Measurements from ENCODE around the gene PLA2G4B. TPM values are rescaled to one million over a fixed set of nuclear protein-coding genes. Genes with fewer than 3 reads are reported as not detected.

PLA2G4B gene
- polyA plus RNA-seq, 12 donors, result 2.8 to 78.6 (median 7.5) TPM; not detected in 1

GRCh38 chr15:41886741-41887140 lies 48.1 kb downstream of the PLA2G4B start:
- DNase-seq, result no peak

DNA sequence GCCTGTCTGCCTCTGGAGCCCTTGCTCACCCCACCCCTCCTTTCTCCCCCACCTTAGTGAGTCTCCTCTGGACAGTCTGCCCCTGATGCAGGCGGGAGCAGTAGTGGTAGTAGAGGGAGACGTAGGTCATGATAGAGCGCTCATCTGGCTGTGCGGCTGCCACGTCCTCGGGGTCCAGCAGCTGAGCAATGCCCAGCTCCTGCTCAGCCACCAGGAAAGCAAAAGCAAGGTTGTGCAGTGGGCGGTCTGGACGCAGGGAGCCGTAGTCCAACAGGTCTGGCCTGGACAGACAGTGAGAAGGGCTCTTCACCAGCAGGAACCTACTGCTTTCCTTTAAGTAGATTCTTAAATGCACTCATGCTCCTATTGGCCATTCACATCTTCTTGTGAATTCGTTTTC lies 48.5 kb downstream of the PLA2G4B start:
- DNase-seq, result no peak

- no peak for DNase-seq
These were observed 49.2 kb downstream of the PLA2G4B start for GRCh38 chr15:41887893-41888292.

DNA sequence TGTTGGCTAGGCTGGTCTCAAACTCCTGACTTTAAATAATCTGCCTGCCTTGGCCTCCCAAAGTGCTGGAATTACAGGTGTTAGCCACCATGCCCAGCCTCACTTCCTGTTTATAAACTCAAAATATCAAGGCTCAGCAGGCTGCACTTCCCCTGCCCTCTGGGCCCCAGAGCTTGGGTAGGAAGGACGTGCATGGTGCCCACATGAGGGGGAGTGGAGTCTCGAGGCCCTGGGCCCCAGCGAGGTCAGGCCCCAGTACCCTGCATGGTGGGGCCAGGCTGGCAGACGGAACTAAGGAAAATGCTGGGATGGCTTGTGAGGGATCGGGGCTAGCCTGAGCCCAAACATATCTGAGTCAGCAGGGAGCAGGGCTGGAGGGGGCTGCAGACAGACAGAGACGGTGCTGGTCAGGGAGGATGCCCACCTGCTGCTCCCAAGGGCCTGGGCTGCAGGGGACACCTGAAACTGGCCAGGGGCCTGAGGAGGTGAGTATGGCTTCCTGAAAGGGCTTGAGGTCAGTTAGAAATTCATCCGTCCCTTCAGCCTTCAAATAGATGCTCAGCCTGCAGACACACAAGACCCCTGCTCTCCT lies 50.1 kb downstream of the PLA2G4B start:
- DNase-seq, result no peak

GRCh38 chr15:41890050-41890690 lies 51.5 kb downstream of the PLA2G4B start:
- DNase-seq, result no peak

- no peak for DNase-seq
These were observed 52.6 kb downstream of the PLA2G4B start for GRCh38 chr15:41891226-41891625.

DNA sequence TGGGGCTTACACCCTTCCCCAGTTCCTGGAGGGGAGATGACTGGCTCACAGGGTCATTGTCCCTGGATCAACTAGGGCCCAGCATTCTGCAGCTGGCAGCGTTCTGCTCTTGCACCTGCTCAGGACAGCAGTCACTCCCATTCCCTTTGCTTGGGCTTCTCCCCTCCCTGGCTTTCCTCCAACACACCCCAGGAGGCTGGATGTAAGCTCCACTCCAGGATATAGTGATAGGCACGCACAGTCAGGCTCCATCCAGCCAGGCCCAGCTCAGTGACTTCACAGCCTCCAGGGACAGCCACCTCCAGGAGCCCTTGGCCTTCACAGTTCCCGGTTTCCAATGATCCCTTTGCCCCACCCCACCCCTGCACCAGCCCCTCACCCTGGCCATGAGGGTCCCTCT lies 53.3 kb downstream of the PLA2G4B start:
- no peak for DNase-seq

DNA sequence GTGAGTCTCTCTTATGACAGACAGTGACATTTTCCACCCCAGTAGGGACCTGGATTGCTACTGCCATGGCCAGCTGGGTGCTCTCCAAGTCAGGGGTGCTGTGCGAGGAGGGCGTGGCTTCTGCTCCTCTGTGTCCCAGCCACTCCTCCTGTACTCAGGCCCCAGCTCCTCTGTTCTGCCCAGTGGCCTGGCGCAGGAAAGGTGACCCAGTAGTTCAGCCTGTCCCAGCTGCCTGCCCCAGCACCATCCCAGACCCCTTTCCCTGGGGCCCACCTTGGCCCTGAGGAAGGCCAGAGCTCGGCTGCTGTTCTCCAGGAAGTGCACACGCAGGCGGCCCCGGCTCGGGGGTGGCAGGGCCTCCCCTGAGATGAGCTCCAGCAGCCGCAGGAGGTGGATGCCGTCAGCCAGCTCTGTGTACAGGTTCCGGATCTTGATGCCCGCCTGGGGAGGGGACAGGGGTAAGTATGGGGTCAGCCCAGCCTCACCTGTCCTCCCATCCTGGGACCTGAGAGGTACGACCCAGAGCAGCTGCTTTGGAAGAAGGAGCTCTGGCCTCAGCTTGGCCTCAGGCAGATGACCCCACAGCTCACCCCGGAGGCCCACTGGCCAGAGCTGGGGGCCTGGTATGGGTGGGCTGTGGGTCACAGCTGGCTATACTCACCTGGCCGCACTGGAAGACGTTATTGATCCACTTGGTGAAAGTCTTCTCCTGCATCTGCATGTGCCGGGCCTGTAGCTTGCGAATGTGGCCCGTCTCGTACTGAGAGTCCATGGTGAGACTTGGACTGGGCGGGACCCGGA lies 54.2 kb downstream of the PLA2G4B start:
- no peak for DNase-seq

DNA sequence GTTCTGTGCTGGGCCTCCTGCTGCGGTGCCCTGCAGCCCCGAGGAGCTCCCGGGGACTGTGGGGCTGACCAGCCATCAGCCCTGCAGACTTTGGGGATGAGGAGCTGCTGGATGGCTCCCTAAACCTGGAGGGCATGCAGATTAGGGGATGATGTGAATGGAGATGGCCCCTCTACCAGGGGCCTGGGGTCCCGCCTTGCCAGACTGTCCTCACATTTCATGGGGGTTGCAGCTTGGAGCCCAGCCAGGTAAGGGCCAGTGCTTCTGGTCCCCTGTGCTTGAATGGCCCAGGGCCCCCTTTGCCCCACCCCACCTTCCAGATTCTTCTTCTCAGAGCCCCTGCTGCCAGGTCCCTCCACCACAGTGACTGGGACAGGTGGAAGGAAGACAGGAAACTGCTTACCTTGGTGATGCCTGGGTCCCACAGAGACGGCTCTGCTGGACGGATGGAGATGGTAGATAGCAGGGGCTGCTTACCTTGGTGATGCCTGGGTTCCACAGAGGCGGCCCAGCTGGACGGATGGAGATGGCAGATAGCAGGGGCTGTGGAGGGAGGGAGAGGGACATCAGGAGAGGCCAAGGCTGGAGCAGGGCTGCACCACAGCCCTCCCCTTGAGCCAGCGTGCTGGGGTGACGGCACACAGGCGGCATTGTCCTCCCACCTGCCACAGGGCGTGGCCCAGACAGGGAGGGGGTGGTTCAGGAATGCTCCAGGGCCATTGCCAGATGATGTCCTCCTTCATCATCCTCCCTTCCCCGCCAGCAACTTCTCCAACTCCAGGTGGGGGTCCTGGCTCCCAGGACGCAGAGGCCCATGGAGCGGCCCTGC lies 55.0 kb downstream of the PLA2G4B start, which contains the start of gene SPTBN5:
Gene SPTBN5, minus strand, starts transcription at position 632 of the 829 bp plus-strand sequence. Its CDS starts 556 bp downstream, at position 76.
- DNase-seq, result no peak

- no peak for DNase-seq
These were observed 55.7 kb downstream of the PLA2G4B start for GRCh38 chr15:41894251-41894790.

- DNase-seq, result no peak
These were observed 56.3 kb downstream of the PLA2G4B start for GRCh38 chr15:41894791-41895463.

GRCh38 chr15:41895491-41895890 lies 56.8 kb downstream of the PLA2G4B start:
- no peak for DNase-seq

GRCh38 chr15:41895957-41896356 lies 57.3 kb downstream of the PLA2G4B start:
- no peak for DNase-seq

GRCh38 chr15:41896566-41896965 lies 57.9 kb downstream of the PLA2G4B start:
- DNase-seq, result no peak

- DNase-seq, result no peak
These were observed 58.7 kb downstream of the PLA2G4B start for GRCh38 chr15:41897363-41897799.

Other genes starting within 250 kb of the PLA2G4B start
- gene MGA, start 178.4 kb upstream of the PLA2G4B start, polyA plus RNA-seq (ENCODE audit: insufficient read length in 12 of 12), result 10 to 100 TPM; 19.2 to 34.4 (median 23.2) TPM
- gene MAPKBP1, start 64.4 kb upstream of the PLA2G4B start, polyA plus RNA-seq (ENCODE audit: insufficient read length in 12 of 12), result 10 to 100 TPM in 5 of 12 donors, 1 to 10 TPM in 6, not detected in 1; 5.8 to 28.6 (median 10.0) TPM
- 10 to 100 TPM in 3 of 12 donors, 1 to 10 TPM in 7, not detected in 2; 4.5 to 21.4 (median 8.6) TPM for gene JMJD7, start 10.8 kb upstream of the PLA2G4B start, polyA plus RNA-seq (ENCODE audit: insufficient read length in 12 of 12)
- gene SPTBN5, start 55.2 kb downstream of the PLA2G4B start, polyA plus RNA-seq (ENCODE audit: insufficient read length in 12 of 12), result 1 to 10 TPM in 11 of 12 donors, not detected in 1; 1.9 to 6.0 (median 4.2) TPM
- gene EHD4, start 133.7 kb downstream of the PLA2G4B start, polyA plus RNA-seq (ENCODE audit: insufficient read length in 12 of 12), result 10 to 100 TPM in 11 of 12 donors, not detected in 1; 18.2 to 43.9 (median 30.3) TPM
- 1 to 10 TPM in 9 of 12 donors, under 1 TPM in 1, not detected in 2; 0.68 to 3.5 (median 1.6) TPM for gene PLA2G4E, start 182.2 kb downstream of the PLA2G4B start, polyA plus RNA-seq (ENCODE audit: insufficient read length in 12 of 12)

Measured in muscle of arm (tissue), 12 donors.